GM12872 (cell line): ENCODE results near the gene HECA.
A peak's percentile ranks its signal among the peaks of the same experiment; 100 is the strongest.

Experiments
- TF ChIP-seq, protein P1 (sequence below): IDR thresholded peaks from 3 replicates; pipeline ENCODE4 v1.5.1; 2011; ENCODE audit warnings: low read depth, mild to moderate bottlenecking, low read length, moderate library complexity; ENCODE audit not compliant: insufficient read depth

The HECA gene

DNA sequence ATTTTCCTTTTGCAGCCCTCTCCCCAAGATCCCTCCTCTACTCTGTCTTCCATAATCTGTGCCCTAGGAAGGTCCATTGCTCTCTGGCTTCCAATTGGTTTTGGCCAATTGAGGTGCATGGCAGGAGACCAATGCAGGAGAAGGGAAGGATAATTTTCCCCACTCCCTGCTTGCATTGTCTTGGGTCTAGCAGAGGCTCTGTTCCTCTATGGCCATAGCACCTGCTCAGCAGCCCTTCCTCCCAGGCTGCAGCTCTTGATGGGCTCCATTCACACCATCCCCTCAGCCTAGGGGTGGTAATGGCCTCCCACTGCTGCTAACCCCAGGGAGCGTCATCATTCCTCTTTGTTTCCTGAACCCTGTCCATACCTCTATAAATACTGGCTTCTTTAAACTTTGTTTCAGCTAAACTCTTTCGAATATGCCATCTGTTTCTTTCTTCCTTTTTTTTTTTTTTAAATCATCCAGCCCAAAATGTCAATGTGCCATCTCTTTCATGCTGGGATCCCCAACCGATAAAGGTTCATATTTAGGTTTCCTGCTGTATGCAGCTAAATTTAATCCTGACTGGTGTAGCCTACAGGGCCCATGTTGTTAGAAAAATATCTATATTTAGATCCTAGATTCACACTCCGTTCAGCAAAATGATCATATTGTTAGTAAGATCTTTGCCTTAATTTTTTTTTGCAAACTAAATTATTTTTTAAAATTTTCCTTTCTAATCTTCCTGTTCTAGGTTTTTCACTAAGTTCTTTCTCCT, 63.8 kb downstream of the HECA start:
- TF ChIP-seq, protein P1, sequence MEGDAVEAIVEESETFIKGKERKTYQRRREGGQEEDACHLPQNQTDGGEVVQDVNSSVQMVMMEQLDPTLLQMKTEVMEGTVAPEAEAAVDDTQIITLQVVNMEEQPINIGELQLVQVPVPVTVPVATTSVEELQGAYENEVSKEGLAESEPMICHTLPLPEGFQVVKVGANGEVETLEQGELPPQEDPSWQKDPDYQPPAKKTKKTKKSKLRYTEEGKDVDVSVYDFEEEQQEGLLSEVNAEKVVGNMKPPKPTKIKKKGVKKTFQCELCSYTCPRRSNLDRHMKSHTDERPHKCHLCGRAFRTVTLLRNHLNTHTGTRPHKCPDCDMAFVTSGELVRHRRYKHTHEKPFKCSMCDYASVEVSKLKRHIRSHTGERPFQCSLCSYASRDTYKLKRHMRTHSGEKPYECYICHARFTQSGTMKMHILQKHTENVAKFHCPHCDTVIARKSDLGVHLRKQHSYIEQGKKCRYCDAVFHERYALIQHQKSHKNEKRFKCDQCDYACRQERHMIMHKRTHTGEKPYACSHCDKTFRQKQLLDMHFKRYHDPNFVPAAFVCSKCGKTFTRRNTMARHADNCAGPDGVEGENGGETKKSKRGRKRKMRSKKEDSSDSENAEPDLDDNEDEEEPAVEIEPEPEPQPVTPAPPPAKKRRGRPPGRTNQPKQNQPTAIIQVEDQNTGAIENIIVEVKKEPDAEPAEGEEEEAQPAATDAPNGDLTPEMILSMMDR: no peak

DNA sequence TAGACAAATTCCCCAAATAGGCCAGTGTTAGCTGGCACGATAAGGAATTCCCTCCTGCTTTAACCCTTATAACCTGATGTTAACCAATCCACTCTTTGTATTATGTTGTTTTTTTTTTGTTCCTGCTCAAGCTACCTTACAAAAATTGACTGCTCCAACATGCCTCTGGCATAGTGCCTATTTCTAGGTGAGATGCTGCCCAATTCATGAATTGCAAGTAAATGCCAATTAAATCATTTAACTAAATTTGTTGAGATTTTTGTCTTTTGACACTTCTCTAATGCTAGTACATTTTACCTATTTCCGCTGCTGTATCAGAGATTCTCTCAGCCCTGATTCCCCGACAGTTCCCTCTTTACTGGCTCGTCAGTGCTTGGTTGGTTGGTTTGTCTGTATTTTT, 66.5 kb downstream of the HECA start:
- TF ChIP-seq, protein P1: no peak

- TF ChIP-seq, protein P1: 0 out of 3 replicates have a peak, but pooled peaks have one; percentile 12
Observed at GRCh38 chr6:139204978-139205377, 70.1 kb downstream of the HECA start.

- TF ChIP-seq, protein P1: no peak
Observed at GRCh38 chr6:139205843-139206242, 71.0 kb downstream of the HECA start.

GRCh38 chr6:139219271-139219729, 84.4 kb downstream of the HECA start:
- TF ChIP-seq, protein P1: peak; percentile 91

DNA sequence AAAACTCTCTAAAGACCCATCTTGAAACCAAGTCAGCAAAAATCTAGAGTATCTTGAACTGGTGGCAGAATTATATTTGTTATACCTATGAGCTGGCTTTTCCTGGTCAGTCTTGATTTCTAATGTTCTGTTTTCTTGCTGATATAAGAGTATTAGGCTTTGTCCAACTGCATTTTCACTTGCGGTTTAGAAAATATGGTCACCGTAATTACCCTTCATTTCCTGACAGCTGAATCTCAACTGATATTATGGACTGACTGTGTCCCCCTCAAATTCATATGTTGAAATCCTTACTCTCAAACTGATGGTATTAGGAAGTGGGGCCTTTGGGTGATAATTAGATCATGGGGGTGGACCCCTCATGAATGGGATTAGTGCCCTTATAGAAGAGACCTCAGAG, 84.9 kb downstream of the HECA start:
- TF ChIP-seq, protein P1: no peak
